Measurements from ENCODE around the gene PICK1. TPM values are rescaled to one million over a fixed set of nuclear protein-coding genes. Genes with fewer than 3 reads are reported as not detected.

PICK1 gene
- polyA plus RNA-seq, 1 donor (not counting 4 experiments of a cell fraction or from before 2014, with no cell fraction given) = 26.8 TPM

DNA sequence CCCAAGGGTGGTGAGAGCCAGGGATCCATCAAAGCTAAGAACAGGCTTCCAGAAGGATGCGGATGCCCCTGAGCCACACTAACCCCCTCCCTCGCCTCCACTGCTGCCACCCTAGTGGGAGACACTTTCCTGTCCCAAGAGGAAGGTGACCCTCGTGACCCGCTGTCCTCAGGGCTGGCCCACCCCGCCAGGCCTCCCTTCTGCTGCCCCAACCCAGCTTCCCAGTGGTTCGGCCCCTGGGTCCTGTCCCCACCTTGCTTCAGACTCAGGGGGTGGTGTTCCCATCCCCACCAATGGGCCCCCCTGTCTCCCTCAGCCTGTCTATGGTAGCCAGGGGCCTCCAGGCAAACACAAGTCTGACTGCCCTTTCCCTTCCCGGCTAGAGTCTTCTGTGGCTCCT lies 6.5 kb upstream of the PICK1 start:
- H3K36me3 ChIP-seq (ENCODE audit: control insufficient read depth in 2 of 2, extremely low read depth in 1 of 2, insufficient read depth in 2 of 2, low read length in 2 of 2) = no peaks in the 10 kb centered on the region
- no peaks in the 10 kb centered on the region for H4K20me1 ChIP-seq (ENCODE audit: control insufficient read depth, extremely low read depth, insufficient read depth, low read length)
- no peaks in the 10 kb centered on the region for H3K9me3 ChIP-seq (ENCODE audit: control insufficient read depth, low read depth, low read length)
- no peak overlapping the region for H3K4me2 ChIP-seq (ENCODE audit: control insufficient read depth, extremely low read depth, insufficient read depth, low read depth, low read length)
- H3K9me1 ChIP-seq (ENCODE audit: control insufficient read depth, extremely low read depth, insufficient read depth, low read length) = no peaks in the 10 kb centered on the region
- dilution Hi-C loops (cut with MboI; ENCODE audit: extremely low pct_ligation_motif_present, low sequenced_read_pairs) = no loop called here
- no peak overlapping the region for H3K27ac ChIP-seq (ENCODE audit: control insufficient read depth, insufficient read depth, low read length)
- H3K79me2 ChIP-seq (ENCODE audit: control insufficient read depth, insufficient read depth, low read length) = no peaks in the 10 kb centered on the region
- H3K4me1 ChIP-seq (ENCODE audit: control insufficient read depth, extremely low read depth, insufficient read depth, low read length) = no peaks in the 10 kb centered on the region
- peaks cover 7% of the 10 kb centered on the region for H3K27me3 ChIP-seq (ENCODE audit: control insufficient read depth, extremely low read depth, insufficient read depth, low read length)
- no peak overlapping the region for H2AFZ ChIP-seq (ENCODE audit: control insufficient read depth, low read length)
- TF ChIP-seq EZH2 (IDR thresholded peaks at IDR 0.05; ENCODE audit: low read length) = no peak
- TF ChIP-seq, protein P1, sequence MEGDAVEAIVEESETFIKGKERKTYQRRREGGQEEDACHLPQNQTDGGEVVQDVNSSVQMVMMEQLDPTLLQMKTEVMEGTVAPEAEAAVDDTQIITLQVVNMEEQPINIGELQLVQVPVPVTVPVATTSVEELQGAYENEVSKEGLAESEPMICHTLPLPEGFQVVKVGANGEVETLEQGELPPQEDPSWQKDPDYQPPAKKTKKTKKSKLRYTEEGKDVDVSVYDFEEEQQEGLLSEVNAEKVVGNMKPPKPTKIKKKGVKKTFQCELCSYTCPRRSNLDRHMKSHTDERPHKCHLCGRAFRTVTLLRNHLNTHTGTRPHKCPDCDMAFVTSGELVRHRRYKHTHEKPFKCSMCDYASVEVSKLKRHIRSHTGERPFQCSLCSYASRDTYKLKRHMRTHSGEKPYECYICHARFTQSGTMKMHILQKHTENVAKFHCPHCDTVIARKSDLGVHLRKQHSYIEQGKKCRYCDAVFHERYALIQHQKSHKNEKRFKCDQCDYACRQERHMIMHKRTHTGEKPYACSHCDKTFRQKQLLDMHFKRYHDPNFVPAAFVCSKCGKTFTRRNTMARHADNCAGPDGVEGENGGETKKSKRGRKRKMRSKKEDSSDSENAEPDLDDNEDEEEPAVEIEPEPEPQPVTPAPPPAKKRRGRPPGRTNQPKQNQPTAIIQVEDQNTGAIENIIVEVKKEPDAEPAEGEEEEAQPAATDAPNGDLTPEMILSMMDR (optimal IDR thresholded peaks at IDR 0.05 in 1 of 3, IDR thresholded peaks at IDR 0.05 in 1 of 3, conservative IDR thresholded peaks at IDR 0.05 in 1 of 3; ENCODE audit: extremely low read depth in 1 of 3, insufficient read depth in 2 of 3, low read length in 3 of 3) = no peak
- DNase-seq (ENCODE audit: low read depth, low spot score) = no peak
- H3K9ac ChIP-seq (ENCODE audit: control insufficient read depth, extremely low read depth, insufficient read depth, low read length) = no peak overlapping the region
- no peak for FAIRE-seq
- H3K4me3 ChIP-seq (ENCODE audit: control insufficient read depth in 2 of 3, extremely low read depth in 1 of 3, insufficient read depth in 2 of 3, low read depth in 1 of 3, low read length in 3 of 3) = no peak overlapping the region

DNA sequence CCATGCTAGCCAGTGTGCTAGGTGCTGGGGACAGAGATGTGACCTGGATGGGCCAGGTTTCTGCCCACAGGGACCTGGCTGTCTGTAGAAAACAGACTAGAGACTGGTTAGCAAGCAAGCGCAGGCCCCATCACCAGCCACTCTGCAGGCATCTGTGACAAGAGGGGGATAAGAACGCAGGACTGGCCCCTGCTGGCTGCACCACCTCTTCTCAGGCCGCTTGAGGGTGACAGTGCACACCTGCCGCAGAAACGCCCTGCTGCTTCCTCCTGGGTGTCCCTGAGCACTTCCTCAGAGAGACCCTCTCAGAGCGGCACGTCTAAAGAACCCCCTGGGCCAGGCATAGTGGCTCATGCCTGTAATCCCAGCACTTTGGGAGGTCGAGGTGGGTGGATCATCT lies 5.9 kb upstream of the PICK1 start:
- no peak overlapping the region for H3K4me2 ChIP-seq (ENCODE audit: control insufficient read depth, extremely low read depth, insufficient read depth, low read depth, low read length)
- H3K9ac ChIP-seq (ENCODE audit: control insufficient read depth, extremely low read depth, insufficient read depth, low read length) = no peak overlapping the region
- FAIRE-seq (no peak), DNase-seq (ENCODE audit: low read depth, low spot score) (no peak)
- no peaks in the 10 kb centered on the region for H4K20me1 ChIP-seq (ENCODE audit: control insufficient read depth, extremely low read depth, insufficient read depth, low read length)
- dilution Hi-C loops (cut with MboI; ENCODE audit: extremely low pct_ligation_motif_present, low sequenced_read_pairs) = no loop called here
- no peaks in the 10 kb centered on the region for H3K79me2 ChIP-seq (ENCODE audit: control insufficient read depth, insufficient read depth, low read length)
- no peaks in the 10 kb centered on the region for H3K9me1 ChIP-seq (ENCODE audit: control insufficient read depth, extremely low read depth, insufficient read depth, low read length)
- no peaks in the 10 kb centered on the region for H3K4me1 ChIP-seq (ENCODE audit: control insufficient read depth, extremely low read depth, insufficient read depth, low read length)
- H3K27me3 ChIP-seq (ENCODE audit: control insufficient read depth, extremely low read depth, insufficient read depth, low read length) = peaks cover 7% of the 10 kb centered on the region
- H2AFZ ChIP-seq (ENCODE audit: control insufficient read depth, low read length) = no peak overlapping the region
- TF ChIP-seq EZH2 (IDR thresholded peaks at IDR 0.05; ENCODE audit: low read length) = no peak
- TF ChIP-seq, protein P1 (optimal IDR thresholded peaks at IDR 0.05 in 1 of 3, IDR thresholded peaks at IDR 0.05 in 1 of 3, conservative IDR thresholded peaks at IDR 0.05 in 1 of 3; ENCODE audit: extremely low read depth in 1 of 3, insufficient read depth in 2 of 3, low read length in 3 of 3) = no peak
- H3K36me3 ChIP-seq (ENCODE audit: control insufficient read depth in 2 of 2, extremely low read depth in 1 of 2, insufficient read depth in 2 of 2, low read length in 2 of 2) = no peaks in the 10 kb centered on the region
- no peak overlapping the region for H3K4me3 ChIP-seq (ENCODE audit: control insufficient read depth in 2 of 3, extremely low read depth in 1 of 3, insufficient read depth in 2 of 3, low read depth in 1 of 3, low read length in 3 of 3)
- no peak overlapping the region for H3K27ac ChIP-seq (ENCODE audit: control insufficient read depth, insufficient read depth, low read length)
- no peaks in the 10 kb centered on the region for H3K9me3 ChIP-seq (ENCODE audit: control insufficient read depth, low read depth, low read length)

Measured in keratinocyte (primary cell).